Mesodermal cell (in vitro differentiated cells): ENCODE measurements around the gene ZNF500.

ENCODE experiments used
- H3K27ac ChIP-seq: 2 replicates; pipeline ENCODE4 v1.7.0; 2013; ENCODE audit warnings: mild to moderate bottlenecking, low read depth, low read length, moderate library complexity; ENCODE audit not compliant: severe bottlenecking
- H3K36me3 ChIP-seq: 2 replicates; pipeline ENCODE4 v1.7.1; 2013; ENCODE audit warnings: mild to moderate bottlenecking, low read length, moderate library complexity; ENCODE audit not compliant: control insufficient read depth, insufficient read depth
- H3K4me1 ChIP-seq: one replicate; pipeline ENCODE4 v1.7.1; 2013; ENCODE audit warnings: mild to moderate bottlenecking, low read length; ENCODE audit not compliant: insufficient read depth, control insufficient read depth, poor library complexity, severe bottlenecking
- H3K4me3 ChIP-seq: 2 replicates; pipeline ENCODE4 v1.7.0; 2013; ENCODE audit warnings: low read length, control low read depth, mild to moderate bottlenecking; ENCODE audit not compliant: insufficient read depth, poor library complexity, severe bottlenecking; ENCODE audit errors: extremely low read depth
- H3K9me3 ChIP-seq: 2 replicates; pipeline ENCODE4 v1.7.1; 2013; ENCODE audit warnings: mild to moderate bottlenecking, low read length, moderate library complexity; ENCODE audit not compliant: control insufficient read depth
- WGBS, 2 experiments: methylation state at CpG; one replicate each; pipeline ENCODE4 v1.1.5; 2013; ENCODE audit warnings: missing lambda C conversion rate in 2 of 2; ENCODE audit not compliant: insufficient coverage in 2 of 2; 5-methylcytosine and 5-hydroxymethylcytosine counted together

The ZNF500 gene

DNA sequence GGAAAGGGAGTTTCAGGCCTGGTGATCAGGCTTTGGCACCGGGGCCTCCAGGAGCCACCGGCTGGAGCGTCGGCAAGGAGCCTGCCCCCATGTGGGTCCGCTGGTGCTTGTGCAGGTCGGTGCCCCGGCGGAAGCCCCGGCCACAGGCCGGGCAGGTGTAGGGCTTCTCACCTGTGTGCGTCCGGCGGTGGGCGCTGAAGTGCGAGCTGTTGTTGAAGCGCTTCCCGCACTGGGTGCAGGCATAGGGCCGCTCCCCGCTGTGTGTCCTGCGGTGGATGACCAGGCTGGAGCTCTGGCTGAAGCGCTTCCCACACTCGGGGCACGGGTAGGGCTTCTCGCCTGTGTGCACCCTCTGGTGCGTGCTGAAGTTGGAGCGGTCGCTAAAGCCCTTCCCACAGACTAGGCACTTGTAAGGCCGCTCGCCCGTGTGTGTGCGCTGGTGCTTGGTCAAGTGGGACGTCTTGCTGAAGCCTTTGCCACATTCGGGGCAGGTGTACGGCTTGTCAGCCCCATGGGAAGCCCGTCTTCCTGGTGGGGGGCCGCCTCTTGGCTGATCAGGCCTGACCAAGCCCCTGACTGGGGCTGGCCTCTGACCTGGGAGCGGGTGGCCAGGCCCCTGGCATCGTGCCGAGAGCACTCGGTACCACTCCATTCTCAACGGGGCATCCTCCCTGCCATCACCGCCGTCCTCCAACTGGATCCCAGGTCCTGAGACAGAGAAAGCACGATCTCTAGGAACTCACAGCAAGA lies 14.4 kb downstream of the ZNF500 start:
- H3K4me1 ChIP-seq = no peaks in the 10 kb centered on the region
- H3K4me3 ChIP-seq = no peak overlapping the region
- H3K36me3 ChIP-seq = peaks cover 66% of the 10 kb centered on the region
- no peak overlapping the region for H3K27ac ChIP-seq
- peaks cover 8% of the 10 kb centered on the region for H3K9me3 ChIP-seq
- 95 to 96% methylated on average over 38 to 41 of the region's 44 CpGs for WGBS, 2 experiments

DNA sequence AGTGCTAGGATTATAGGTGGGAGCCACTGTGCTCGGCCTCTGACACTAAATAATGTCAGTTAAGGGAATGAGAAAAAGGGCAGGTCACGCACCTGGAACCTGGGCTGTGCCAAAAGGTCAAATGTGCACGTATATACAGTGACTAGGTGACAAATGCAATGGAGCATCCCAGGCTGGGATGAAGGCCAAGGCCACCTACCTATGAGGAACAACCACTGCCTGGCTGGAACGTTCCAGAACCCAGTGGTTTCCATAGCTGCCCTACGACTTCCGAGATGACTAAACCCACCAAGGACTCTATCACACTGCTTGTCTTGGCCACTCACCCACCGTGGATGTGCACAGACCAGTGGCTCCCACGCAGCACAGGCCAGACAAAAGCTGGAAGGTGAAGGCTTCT lies 16.1 kb downstream of the ZNF500 start:
- 91 to 99% methylated on average over 7 to 8 of the region's 8 CpGs for WGBS, 2 experiments
- Histone ChIP-seq H3K4me3 (no peak overlapping the region), H3K27ac (no peak overlapping the region), H3K36me3 (peaks cover 51% of the 10 kb centered on the region), H3K9me3 (peaks cover 7% of the 10 kb centered on the region), H3K4me1 (no peaks in the 10 kb centered on the region)

GRCh38 chr16:4749700-4750257 lies 17.2 kb downstream of the ZNF500 start:
- H3K9me3 ChIP-seq = no peaks in the 10 kb centered on the region
- peaks cover 40% of the 10 kb centered on the region for H3K36me3 ChIP-seq
- no peaks in the 10 kb centered on the region for H3K4me1 ChIP-seq
- WGBS, 2 experiments = 95 to 98% methylated on average over 7 to 8 of the region's 10 CpGs
- H3K27ac ChIP-seq = no peak overlapping the region
- no peak overlapping the region for H3K4me3 ChIP-seq

DNA sequence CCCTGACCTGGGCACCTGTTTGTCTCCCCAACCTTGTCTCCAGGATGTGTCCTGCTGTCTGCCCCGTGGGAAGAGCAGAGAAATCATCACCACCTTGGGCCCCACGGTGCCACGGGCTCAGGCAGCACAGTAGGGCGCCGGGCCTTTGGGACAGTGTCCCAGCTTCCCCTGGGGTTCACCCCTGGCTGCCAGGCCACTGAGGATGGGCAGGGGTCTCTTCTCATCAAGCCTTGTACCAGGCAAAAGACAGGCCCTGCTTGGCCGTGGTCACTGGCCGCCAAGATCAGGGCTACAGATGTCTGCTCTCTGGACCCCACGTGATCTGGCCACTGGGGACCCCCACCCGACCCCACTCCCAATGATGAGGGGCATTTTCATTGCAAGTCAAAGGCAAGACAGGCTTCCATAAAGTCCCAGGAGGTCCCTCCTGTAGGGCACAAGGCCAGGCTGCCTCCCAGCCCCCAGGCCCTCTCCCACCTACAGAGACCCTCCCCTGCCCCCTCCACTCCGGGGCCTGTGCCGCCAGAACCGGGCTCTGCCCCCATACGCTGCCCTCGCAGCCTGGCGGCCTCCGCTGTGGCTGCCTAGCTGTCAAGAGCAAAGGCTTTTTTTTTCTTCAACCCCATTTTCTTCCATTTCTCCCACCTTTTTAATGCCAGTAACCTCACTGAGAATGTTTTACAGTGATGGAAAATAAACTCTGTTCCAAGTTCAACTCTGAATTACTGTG lies 18.1 kb downstream of the ZNF500 start:
- Histone ChIP-seq H3K4me3 (no peak overlapping the region), H3K36me3 (peaks cover 32% of the 10 kb centered on the region), H3K4me1 (no peaks in the 10 kb centered on the region), H3K9me3 (no peaks in the 10 kb centered on the region), H3K27ac (no peak overlapping the region)
- 95 to 96% methylated on average over 11 to 16 of the region's 16 CpGs for WGBS, 2 experiments

GRCh38 chr16:4747906-4748681 lies 18.9 kb downstream of the ZNF500 start:
- peaks cover 24% of the 10 kb centered on the region for H3K36me3 ChIP-seq
- 93 to 97% methylated on average over 6 to 9 of the region's 14 CpGs for whole genome bisulfite sequencing, 2 experiments
- no peaks in the 10 kb centered on the region for H3K9me3 ChIP-seq
- H3K27ac ChIP-seq = no peak overlapping the region
- H3K4me3 ChIP-seq = no peak overlapping the region
- no peaks in the 10 kb centered on the region for H3K4me1 ChIP-seq

DNA sequence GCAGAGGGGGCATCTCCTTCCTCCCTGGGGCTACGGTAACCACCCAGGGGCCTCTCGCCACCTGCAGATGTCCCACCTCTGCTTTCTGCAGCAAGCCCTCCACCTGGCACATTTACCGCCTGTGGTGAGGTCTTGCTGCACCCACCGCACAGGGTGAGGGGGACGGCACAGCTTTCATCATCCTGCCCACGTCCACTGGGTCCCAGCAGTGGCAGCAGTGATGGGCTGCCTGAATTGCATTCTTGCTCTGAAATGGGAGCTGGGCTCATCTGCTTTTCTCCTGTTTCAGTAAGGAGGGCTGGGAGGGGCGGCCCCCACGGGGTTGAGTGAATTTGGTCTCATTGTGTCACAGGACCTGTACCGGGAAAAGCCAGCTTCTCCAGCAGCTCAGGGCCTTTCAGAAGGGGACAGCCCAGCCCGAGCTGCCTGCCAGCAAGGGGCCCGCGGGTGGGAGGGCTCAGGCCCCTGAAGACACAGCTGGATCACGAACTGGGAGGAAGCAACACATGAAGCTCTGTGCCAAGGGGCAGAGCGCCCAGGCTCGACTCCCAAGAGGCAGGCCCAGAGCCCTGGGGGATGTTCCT lies 19.9 kb downstream of the ZNF500 start:
- Histone ChIP-seq H3K36me3 (peaks cover 15% of the 10 kb centered on the region), H3K4me1 (no peaks in the 10 kb centered on the region), H3K27ac (no peak overlapping the region), H3K4me3 (no peak overlapping the region), H3K9me3 (no peaks in the 10 kb centered on the region)
- WGBS, 2 experiments = 79 to 81% methylated on average over 12 to 14 of the region's 15 CpGs

DNA sequence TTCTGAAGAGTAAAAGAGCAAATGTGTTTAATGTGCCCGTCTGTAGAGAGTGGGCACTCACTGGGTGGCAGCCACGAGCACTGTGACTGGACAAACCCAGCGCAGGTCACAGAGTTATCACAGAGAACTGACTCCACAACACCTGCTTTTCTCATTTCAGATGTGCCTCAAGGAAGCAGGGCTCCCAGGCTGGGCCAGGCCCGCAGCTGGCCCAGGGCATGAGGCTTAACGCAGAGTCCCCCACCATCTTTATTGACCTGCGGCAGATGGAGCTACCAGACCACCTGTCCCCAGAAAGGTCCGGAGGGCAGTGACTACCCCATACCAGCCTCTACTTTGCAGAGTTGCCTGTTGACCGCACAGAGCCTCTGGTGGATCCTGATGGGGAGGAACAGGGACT lies 20.7 kb downstream of the ZNF500 start:
- Histone ChIP-seq H3K9me3 (no peaks in the 10 kb centered on the region), H3K36me3 (peaks cover 6% of the 10 kb centered on the region), H3K27ac (no peak overlapping the region), H3K4me1 (no peaks in the 10 kb centered on the region), H3K4me3 (no peak overlapping the region)
- 91 to 95% methylated on average over 4 to 7 of the region's 8 CpGs for WGBS, 2 experiments

DNA sequence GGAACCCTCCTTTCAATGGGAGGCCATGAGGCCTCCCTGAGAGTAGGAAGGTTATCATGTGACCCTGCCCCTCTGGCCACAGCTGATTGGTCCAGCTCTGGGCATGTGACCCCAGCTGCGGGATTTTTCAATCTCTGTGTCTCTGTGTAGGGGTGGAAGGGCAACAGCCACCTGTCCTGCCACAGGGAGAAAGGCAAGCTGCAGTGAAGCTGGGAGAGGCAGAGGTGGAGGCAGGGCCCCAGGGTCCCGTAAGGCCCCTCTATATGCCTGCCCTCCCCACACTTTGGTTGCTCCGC lies 21.7 kb downstream of the ZNF500 start:
- H3K27ac ChIP-seq = no peak overlapping the region

GRCh38 chr16:4744555-4745273 lies 22.2 kb downstream of the ZNF500 start:
- Histone ChIP-seq H3K36me3 (no peaks in the 10 kb centered on the region), H3K9me3 (no peaks in the 10 kb centered on the region), H3K4me1 (no peaks in the 10 kb centered on the region), H3K27ac (no peak overlapping the region), H3K4me3 (no peak overlapping the region)
- WGBS, 2 experiments = 83 to 86% methylated on average over 10 to 11 of the region's 13 CpGs

More for the DNA sequence above, 21.7 kb downstream of the ZNF500 start:
- no peaks in the 10 kb centered on the region for H3K4me1 ChIP-seq
- 81 to 89% methylated on average over 3 of the region's 3 CpGs for whole genome bisulfite sequencing, 2 experiments
- no peak overlapping the region for H3K4me3 ChIP-seq
- H3K9me3 ChIP-seq = no peaks in the 10 kb centered on the region
- H3K36me3 ChIP-seq = no peaks in the 10 kb centered on the region
